ES-I3 (cell line): ENCODE results near the gene TPD52L1.

Source experiments
- H3K36me3 ChIP-seq: 2 replicates; pipeline ENCODE4 v1.6.1; 2013; ENCODE audit warnings: mild to moderate bottlenecking, low read length, control low read depth, moderate library complexity; ENCODE audit not compliant: insufficient read depth
- H3K4me1 ChIP-seq: 2 replicates; pipeline ENCODE4 v1.6.1; 2013; ENCODE audit warnings: mild to moderate bottlenecking, control low read depth, low read length; ENCODE audit not compliant: insufficient read depth
- H3K9ac ChIP-seq: 2 replicates; pipeline ENCODE4 v1.6.1; 2013; ENCODE audit warnings: low read depth, mild to moderate bottlenecking, low read length, moderate library complexity
- H3K9me3 ChIP-seq: 2 replicates; pipeline ENCODE4 v1.6.1; 2013; ENCODE audit warnings: mild to moderate bottlenecking, low read length, moderate library complexity; ENCODE audit not compliant: control insufficient read depth, insufficient read depth

TPD52L1 gene

GRCh38 chr6:125217369-125217768 lies 63.8 kb downstream of the TPD52L1 start:
- Histone ChIP-seq H3K36me3 (no peaks in the 10 kb centered on the region), H3K4me1 (no peaks in the 10 kb centered on the region)

GRCh38 chr6:125217992-125218391 lies 64.4 kb downstream of the TPD52L1 start:
- no peaks in the 10 kb centered on the region for H3K9me3 ChIP-seq
- H3K9ac ChIP-seq, result no peak overlapping the region
- H3K36me3 ChIP-seq, result no peaks in the 10 kb centered on the region
- no peaks in the 10 kb centered on the region for H3K4me1 ChIP-seq

More at GRCh38 chr6:125217369-125217768, 63.8 kb downstream of the TPD52L1 start:
- Histone ChIP-seq H3K9me3 (no peaks in the 10 kb centered on the region), H3K9ac (no peak overlapping the region)

GRCh38 chr6:125219361-125219895 lies 65.9 kb downstream of the TPD52L1 start:
- no peaks in the 10 kb centered on the region for H3K4me1 ChIP-seq
- no peaks in the 10 kb centered on the region for H3K9me3 ChIP-seq
- H3K9ac ChIP-seq, result no peak overlapping the region
- H3K36me3 ChIP-seq, result no peaks in the 10 kb centered on the region

- Histone ChIP-seq H3K9me3 (no peaks in the 10 kb centered on the region), H3K36me3 (no peaks in the 10 kb centered on the region), H3K4me1 (no peaks in the 10 kb centered on the region), H3K9ac (no peak overlapping the region)
These were observed 67.1 kb downstream of the TPD52L1 start for GRCh38 chr6:125220712-125221111.

- Histone ChIP-seq H3K9ac (no peak overlapping the region), H3K4me1 (no peaks in the 10 kb centered on the region), H3K9me3 (no peaks in the 10 kb centered on the region), H3K36me3 (no peaks in the 10 kb centered on the region)
These were observed 69.2 kb downstream of the TPD52L1 start for GRCh38 chr6:125222531-125223455.

GRCh38 chr6:125224231-125224861 lies 70.8 kb downstream of the TPD52L1 start:
- Histone ChIP-seq H3K4me1 (no peaks in the 10 kb centered on the region), H3K9me3 (no peaks in the 10 kb centered on the region), H3K9ac (no peak overlapping the region), H3K36me3 (no peaks in the 10 kb centered on the region)

GRCh38 chr6:125227244-125227643 lies 73.7 kb downstream of the TPD52L1 start:
- Histone ChIP-seq H3K4me1 (no peaks in the 10 kb centered on the region), H3K9ac (no peak overlapping the region), H3K36me3 (no peaks in the 10 kb centered on the region), H3K9me3 (no peaks in the 10 kb centered on the region)

GRCh38 chr6:125228981-125229479 lies 75.5 kb downstream of the TPD52L1 start:
- H3K9ac ChIP-seq, result no peak overlapping the region
- H3K36me3 ChIP-seq, result no peaks in the 10 kb centered on the region
- H3K4me1 ChIP-seq, result no peaks in the 10 kb centered on the region
- no peaks in the 10 kb centered on the region for H3K9me3 ChIP-seq

GRCh38 chr6:125230674-125231073 lies 77.1 kb downstream of the TPD52L1 start:
- H3K9ac ChIP-seq, result no peak overlapping the region
- no peaks in the 10 kb centered on the region for H3K4me1 ChIP-seq
- H3K36me3 ChIP-seq, result no peaks in the 10 kb centered on the region
- H3K9me3 ChIP-seq, result no peaks in the 10 kb centered on the region

GRCh38 chr6:125231133-125231532 lies 77.6 kb downstream of the TPD52L1 start:
- H3K36me3 ChIP-seq, result no peaks in the 10 kb centered on the region
- no peak overlapping the region for H3K9ac ChIP-seq
- H3K4me1 ChIP-seq, result no peaks in the 10 kb centered on the region
- no peaks in the 10 kb centered on the region for H3K9me3 ChIP-seq

- no peaks in the 10 kb centered on the region for H3K4me1 ChIP-seq
- H3K9ac ChIP-seq, result no peak overlapping the region
- H3K36me3 ChIP-seq, result no peaks in the 10 kb centered on the region
- H3K9me3 ChIP-seq, result no peaks in the 10 kb centered on the region
These were observed 78.2 kb downstream of the TPD52L1 start for GRCh38 chr6:125231574-125232343.

- H3K4me1 ChIP-seq, result no peaks in the 10 kb centered on the region
- H3K36me3 ChIP-seq, result no peaks in the 10 kb centered on the region
These were observed 78.9 kb downstream of the TPD52L1 start for GRCh38 chr6:125232466-125232865.

GRCh38 chr6:125233202-125233601 lies 79.6 kb downstream of the TPD52L1 start:
- no peaks in the 10 kb centered on the region for H3K36me3 ChIP-seq
- no peak overlapping the region for H3K9ac ChIP-seq
- no peaks in the 10 kb centered on the region for H3K4me1 ChIP-seq
- no peaks in the 10 kb centered on the region for H3K9me3 ChIP-seq

More at GRCh38 chr6:125232466-125232865, 78.9 kb downstream of the TPD52L1 start:
- no peaks in the 10 kb centered on the region for H3K9me3 ChIP-seq
- H3K9ac ChIP-seq, result no peak overlapping the region
